Type B pancreatic cell (in vitro differentiated cells): ENCODE results near the gene CCDC32. TPM values are rescaled to one million over a fixed set of nuclear protein-coding genes. Genes with fewer than 3 reads are reported as not detected.

Experiments
- DNase-seq: peaks from one replicate; pipeline ENCODE4 v3.0.0; 2021; ENCODE audit warnings: mixed read lengths; ENCODE audit not compliant: unreplicated experiment; ENCODE audit errors: extremely low spot score
- H3K27ac Mint-ChIP-seq: 2 replicates; pipeline ENCODE4 v1.8.0; 2021; ENCODE audit warnings: mild to moderate bottlenecking, mixed read lengths
- H3K27me3 Mint-ChIP-seq: 2 replicates; pipeline ENCODE4 v1.8.0; 2021; ENCODE audit warnings: mixed read lengths
- H3K36me3 Mint-ChIP-seq: 2 replicates; pipeline ENCODE4 v1.8.0; 2021; ENCODE audit warnings: mixed read lengths
- H3K4me1 Mint-ChIP-seq: one replicate; pipeline ENCODE4 v1.8.0; 2021; ENCODE audit warnings: mixed read lengths; ENCODE audit not compliant: unreplicated experiment
- H3K4me3 Mint-ChIP-seq: 2 replicates; pipeline ENCODE4 v1.8.0; 2021; ENCODE audit warnings: mild to moderate bottlenecking, mixed read lengths
- H3K9me3 Mint-ChIP-seq: 2 replicates; pipeline ENCODE4 v1.8.0; 2021; ENCODE audit warnings: mixed read lengths
- CTCF ChIP-seq: fragments of 200-600 bp; sonication (generic); conservative IDR thresholded peaks from 2 replicates; pipeline ENCODE4 v1.5.0; 2021; ENCODE audit warnings: antibody characterized with exemption, mild to moderate bottlenecking
- total RNA-seq: library from RNA; stranded (reverse); gene quantifications from 2 replicates; pipeline ENCODE4 v1.2.1, GENCODE V29; 2021; ENCODE audit warnings: low replicate concordance

CCDC32 gene
- total RNA-seq, 1 donor from 2014 or later: 18.4 TPM

DNA sequence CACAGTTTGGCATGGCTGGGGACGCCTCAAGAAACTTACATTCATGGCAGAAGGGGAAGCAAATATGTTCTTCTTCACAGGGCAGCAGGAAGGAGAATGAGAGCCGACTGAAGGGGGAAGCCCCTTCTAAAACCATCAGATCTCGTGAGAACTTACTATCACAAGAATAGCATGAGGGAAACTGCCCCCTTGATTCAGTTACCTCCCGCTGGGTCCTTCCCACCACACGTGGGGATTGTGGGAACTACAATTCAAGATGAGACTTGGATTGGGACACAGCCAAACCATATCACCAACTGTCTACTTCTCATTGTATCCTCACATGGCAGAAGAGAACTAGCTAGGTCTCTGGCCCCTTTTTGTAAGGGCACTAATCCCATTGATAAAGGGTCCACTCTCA, 30.5 kb downstream of the CCDC32 start:
- Mint-ChIP-seq H3K36me3 (no peaks in the 10 kb centered on the region), H3K4me1 (peaks cover 6% of the 10 kb centered on the region)
- no peak for TF ChIP-seq CTCF

DNA sequence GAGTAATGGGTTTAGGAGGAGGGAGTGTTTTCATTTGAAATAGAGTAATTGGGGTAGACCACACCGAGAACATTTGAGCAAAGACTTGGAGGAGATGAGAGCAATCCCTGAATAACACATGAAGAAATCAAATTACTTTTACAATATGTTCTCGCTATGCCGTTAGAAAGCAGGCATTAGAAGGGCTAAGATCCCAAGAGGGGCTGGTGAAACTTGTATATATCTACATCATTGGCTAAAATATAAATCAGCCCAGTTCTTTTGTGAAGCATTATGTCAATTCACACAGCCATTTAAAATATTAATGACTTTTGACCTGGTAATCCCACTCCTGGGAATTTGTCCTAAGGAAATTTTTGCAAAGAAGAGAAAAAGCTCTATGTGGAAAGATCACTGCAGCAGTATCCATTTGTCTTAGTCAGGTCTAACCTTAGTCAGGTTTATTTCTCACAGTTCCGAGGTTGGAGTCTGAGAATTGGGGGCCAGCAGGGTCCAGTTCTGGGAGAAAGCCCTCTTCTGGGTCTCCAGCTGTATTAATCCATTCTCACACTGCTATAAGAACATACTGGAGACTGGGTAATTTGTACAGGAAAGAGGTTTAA, 31.0 kb downstream of the CCDC32 start:
- Mint-ChIP-seq H3K9me3 (no peaks in the 10 kb centered on the region), H3K36me3 (no peaks in the 10 kb centered on the region), H3K27me3 (no peaks in the 10 kb centered on the region), H3K4me3 (no peak overlapping the region), H3K27ac (no peak overlapping the region), H3K4me1 (peaks cover under 1% of the 10 kb centered on the region)
- no peak for TF ChIP-seq CTCF
- no peak for DNase-seq

More for the DNA sequence above, 30.5 kb downstream of the CCDC32 start:
- no peaks in the 10 kb centered on the region for H3K27me3 Mint-ChIP-seq
- H3K4me3 Mint-ChIP-seq: no peak overlapping the region
- H3K9me3 Mint-ChIP-seq: no peaks in the 10 kb centered on the region
- DNase-seq: no peak
- H3K27ac Mint-ChIP-seq: no peak overlapping the region

DNA sequence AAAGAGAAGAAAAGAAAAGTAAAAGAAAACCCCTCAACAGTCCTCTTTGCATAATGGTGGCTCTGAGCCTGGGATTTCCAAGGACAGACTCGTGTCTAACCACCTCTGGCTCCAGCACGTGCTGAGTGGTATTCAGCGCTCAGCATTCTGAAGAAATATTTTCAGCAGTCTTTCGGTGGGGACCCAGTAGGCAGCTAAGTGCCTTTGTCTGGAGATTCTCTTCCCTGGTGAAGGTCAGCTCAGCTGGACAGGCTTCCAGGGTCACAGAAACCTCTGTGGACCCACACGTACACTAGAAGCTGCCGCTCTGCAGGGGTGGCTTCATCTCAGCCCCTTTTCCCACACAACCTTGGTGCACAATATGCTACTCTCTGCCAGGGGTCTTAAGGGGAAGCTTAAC, 36.0 kb downstream of the CCDC32 start:
- Mint-ChIP-seq H3K27me3 (no peaks in the 10 kb centered on the region), H3K4me3 (no peak overlapping the region), H3K9me3 (no peaks in the 10 kb centered on the region), H3K4me1 (no peaks in the 10 kb centered on the region), H3K36me3 (peaks cover 3% of the 10 kb centered on the region), H3K27ac (no peak overlapping the region)
- no peak for TF ChIP-seq CTCF
- no peak for DNase-seq

GRCh38 chr15:40525855-40526254, 39.0 kb downstream of the CCDC32 start:
- Mint-ChIP-seq H3K36me3 (peaks cover 3% of the 10 kb centered on the region), H3K9me3 (no peaks in the 10 kb centered on the region), H3K4me3 (no peak overlapping the region), H3K4me1 (no peaks in the 10 kb centered on the region), H3K27me3 (peaks cover 3% of the 10 kb centered on the region), H3K27ac (no peak overlapping the region)
- TF ChIP-seq CTCF: no peak
- DNase-seq: no peak

GRCh38 chr15:40523611-40524010, 41.2 kb downstream of the CCDC32 start:
- Mint-ChIP-seq H3K36me3 (peaks cover 3% of the 10 kb centered on the region), H3K9me3 (no peaks in the 10 kb centered on the region), H3K4me3 (no peak overlapping the region), H3K27me3 (peaks cover 3% of the 10 kb centered on the region), H3K27ac (no peak overlapping the region), H3K4me1 (peaks cover 3% of the 10 kb centered on the region)
- no peak for DNase-seq
- TF ChIP-seq CTCF: no peak

DNA sequence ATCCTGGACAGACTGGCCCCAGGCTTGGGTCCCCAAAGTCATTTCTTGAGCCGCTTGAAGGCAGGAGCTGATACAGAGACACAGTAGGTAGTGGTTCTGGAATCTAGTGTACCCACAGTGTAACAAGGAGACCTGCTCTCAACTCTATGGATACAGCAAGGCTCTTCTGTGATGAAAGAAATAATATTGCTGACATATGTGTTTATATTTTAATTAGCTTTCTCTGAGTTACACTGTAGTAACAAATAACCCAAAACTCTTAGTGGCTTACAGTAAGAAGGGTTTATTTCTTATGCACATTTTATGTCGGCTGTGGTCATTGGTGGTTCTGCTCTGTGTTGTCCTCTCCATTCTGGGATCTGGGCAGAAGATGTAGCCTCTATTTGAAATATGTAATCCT, 48.5 kb downstream of the CCDC32 start:
- TF ChIP-seq CTCF: no peak
- H3K9me3 Mint-ChIP-seq: no peaks in the 10 kb centered on the region
- H3K36me3 Mint-ChIP-seq: peaks cover 4% of the 10 kb centered on the region
- H3K4me3 Mint-ChIP-seq: no peak overlapping the region
- peaks cover 14% of the 10 kb centered on the region for H3K4me1 Mint-ChIP-seq
- H3K27me3 Mint-ChIP-seq: peaks cover 21% of the 10 kb centered on the region
- H3K27ac Mint-ChIP-seq: no peak overlapping the region
- no peak for DNase-seq
